GM13977 (cell line): ENCODE results near the gene GJA4.

ENCODE experiments used
- DNase-seq: peaks from one replicate; pipeline ENCODE4 v3.0.0; 2012; ENCODE audit warnings: low spot score
- in situ Hi-C: fragments of 300-500 bp; cut with MboI; formaldehyde crosslinking; loops from one replicate; pipeline ENCODE4 v1.12.0; 2022; ENCODE audit warnings: low sequenced_read_pairs, low pct_unique_long_range_greater_than_20kb, mixed read lengths, inconsistent platforms; ENCODE audit not compliant: unreplicated experiment
- TF ChIP-seq, protein P1 (sequence below): IDR thresholded peaks from 2 replicates; pipeline ENCODE4 v1.5.1; 2012; ENCODE audit warnings: mild to moderate bottlenecking, control low read depth; ENCODE audit not compliant: insufficient read depth; ENCODE audit errors: extremely low read depth, missing control alignments

Gene GJA4

DNA sequence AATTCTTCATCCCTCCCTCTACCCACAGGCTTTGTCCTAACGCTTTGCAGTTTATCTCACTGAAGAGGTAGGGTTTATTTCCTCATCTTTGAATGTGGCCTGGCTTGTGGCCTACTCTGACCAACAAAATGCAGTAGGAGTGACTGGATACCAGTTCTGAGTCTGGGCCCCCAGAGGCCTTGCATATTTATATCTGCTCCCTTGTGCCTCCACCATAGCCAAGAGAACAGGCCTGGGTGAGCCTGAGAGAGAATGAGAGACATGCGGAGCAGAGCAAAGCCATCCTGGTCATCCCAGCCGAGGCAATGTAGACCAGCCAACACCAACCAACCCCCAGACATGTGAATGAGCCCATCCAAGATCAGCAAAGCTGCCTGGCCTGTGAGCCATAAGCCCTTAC, 36.5 kb downstream of the GJA4 start:
- in situ Hi-C loops = no loop called here
- TF ChIP-seq, protein P1, sequence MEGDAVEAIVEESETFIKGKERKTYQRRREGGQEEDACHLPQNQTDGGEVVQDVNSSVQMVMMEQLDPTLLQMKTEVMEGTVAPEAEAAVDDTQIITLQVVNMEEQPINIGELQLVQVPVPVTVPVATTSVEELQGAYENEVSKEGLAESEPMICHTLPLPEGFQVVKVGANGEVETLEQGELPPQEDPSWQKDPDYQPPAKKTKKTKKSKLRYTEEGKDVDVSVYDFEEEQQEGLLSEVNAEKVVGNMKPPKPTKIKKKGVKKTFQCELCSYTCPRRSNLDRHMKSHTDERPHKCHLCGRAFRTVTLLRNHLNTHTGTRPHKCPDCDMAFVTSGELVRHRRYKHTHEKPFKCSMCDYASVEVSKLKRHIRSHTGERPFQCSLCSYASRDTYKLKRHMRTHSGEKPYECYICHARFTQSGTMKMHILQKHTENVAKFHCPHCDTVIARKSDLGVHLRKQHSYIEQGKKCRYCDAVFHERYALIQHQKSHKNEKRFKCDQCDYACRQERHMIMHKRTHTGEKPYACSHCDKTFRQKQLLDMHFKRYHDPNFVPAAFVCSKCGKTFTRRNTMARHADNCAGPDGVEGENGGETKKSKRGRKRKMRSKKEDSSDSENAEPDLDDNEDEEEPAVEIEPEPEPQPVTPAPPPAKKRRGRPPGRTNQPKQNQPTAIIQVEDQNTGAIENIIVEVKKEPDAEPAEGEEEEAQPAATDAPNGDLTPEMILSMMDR = no peak
- DNase-seq = no peak

DNA sequence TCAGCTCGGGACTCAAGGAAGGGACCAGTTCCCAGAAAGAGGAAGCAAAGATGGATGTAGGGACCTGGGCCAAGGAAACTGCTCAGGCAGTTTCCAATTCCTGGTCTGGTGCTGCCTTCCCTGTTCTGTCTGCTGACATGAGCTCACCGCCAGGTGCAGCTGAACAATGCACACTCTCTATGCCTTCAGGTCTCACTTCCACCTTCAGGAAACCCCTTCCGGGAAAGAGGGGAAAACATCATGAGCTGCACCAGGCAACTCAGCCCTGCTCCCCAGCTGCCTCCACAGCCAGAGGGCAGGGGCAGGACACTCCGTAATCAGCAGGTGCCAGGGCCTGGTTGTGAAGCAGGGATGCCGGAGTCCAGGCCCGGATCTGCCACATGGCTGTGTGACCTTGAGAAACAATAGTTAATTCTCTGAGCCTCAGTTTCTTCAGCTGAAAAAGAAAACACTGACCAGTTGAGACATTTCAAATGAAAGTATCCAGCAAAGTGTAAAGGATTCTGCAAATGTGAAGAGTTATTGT, 39.0 kb downstream of the GJA4 start:
- TF ChIP-seq, protein P1 = no peak
- DNase-seq = no peak
- in situ Hi-C loops = no loop called here

DNA sequence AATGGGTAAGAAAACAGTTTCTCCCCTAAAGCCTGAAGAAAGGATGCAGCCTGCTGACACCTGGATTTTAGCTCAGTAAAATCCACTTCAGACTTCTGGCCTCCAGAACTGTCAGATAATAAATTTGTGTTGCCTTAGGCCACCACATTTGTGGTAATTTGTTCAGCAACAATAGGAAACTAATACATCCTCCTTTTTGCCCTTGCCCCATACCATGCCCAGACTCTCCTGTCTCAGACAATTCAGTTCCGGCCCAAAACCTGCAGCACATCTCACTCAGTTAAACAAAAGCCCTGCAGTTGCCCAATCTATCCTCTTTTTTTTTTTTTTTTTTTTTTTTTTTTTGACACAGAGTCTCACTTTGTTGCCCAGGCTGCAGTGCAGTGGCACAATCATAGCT, 40.9 kb downstream of the GJA4 start:
- in situ Hi-C loops = no loop called here
- DNase-seq = no peak
- TF ChIP-seq, protein P1 = no peak

DNA sequence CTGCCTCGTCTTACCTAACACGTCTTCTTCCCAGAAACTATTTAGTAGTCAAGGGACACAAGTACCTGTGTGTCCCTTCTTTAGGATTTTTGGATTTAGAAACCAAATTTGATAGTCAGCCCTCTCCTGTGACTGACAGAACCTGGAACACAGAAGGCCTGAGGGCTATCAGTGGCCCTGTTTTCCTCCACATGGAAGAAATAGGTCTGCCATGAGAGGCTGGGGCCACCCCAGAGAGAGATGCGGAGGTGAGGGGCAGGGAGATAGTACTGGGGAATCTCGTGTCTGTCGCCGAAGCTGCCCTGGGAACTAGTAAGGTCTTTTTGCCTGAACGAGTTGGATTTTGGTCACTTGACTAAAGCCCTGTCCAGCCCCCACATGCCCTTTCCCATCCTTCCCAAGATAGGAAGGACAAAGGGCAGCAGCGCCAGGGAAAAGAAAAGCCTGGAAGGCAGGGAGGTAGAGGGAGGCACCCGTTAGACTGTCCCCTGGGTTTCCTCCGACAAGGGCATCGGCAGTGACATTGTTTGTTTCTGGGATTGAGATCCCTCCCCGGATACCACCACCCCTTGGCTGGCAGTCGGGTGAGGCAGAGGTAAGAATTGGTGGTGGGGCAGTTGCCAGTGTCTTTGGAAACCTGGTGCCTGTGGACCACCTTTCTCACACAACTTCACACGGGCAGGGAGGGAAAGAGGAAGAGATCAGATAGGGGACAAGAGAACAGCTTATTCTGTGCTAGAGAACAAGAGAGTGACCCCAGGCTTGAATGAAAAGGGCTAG, 46.9 kb downstream of the GJA4 start:
- in situ Hi-C loops = no loop called here
- DNase-seq = no peak
- TF ChIP-seq, protein P1 = no peak

DNA sequence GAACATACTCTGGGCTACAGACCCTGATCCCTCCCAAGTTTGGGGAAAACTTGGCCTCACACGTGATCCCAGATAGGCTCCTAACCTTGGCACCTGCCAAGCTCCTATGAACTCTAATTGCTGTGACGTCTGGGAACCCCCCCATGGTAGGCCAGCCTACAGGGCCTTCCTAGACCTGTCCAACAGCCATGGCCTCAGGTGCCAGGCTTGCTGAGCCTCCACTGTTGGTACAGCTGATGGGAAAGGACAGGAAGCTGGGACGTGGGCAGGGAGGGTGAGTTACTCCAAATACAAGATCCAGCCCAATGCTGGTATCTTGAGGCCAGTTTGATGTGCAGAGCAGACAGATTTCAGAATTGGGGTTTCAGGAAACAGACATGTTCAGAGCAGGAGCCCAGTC, 47.6 kb downstream of the GJA4 start:
- DNase-seq = no peak
- in situ Hi-C loops = no loop called here
- TF ChIP-seq, protein P1 = no peak

DNA sequence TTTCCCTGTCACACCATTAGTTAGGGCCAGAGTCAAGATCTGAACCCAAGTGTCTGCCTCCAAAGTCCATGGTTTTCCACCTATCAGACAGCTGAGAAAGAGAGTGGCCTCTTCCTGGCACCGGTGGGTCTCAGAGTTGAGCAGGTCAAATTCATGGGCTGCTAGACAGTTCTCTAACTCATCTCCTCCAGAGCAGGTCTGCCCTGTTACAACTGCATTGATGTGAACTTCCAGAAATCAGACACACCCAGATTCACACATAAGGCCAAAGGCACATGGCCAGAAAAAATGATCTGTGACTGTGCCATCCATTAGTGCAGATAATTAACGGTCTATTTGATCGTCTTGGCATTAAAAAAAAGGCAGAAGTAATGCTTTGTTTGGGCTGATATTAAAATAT, 49.3 kb downstream of the GJA4 start:
- in situ Hi-C loops = no loop called here

More for the DNA sequence above, 49.3 kb downstream of the GJA4 start:
- TF ChIP-seq, protein P1 = no peak
- no peak for DNase-seq
